GM13977 (cell line): ENCODE data around the gene SCN2A.
"Not testable (repeated sequence)": the region's sequence is repeated elsewhere in the genome, so short reads cannot be mapped to it uniquely, and the experiment has no call there.

Experiments
- DNase-seq: peaks from one replicate; pipeline ENCODE4 v3.0.0; 2012; ENCODE audit warnings: low spot score
- in situ Hi-C: fragments of 300-500 bp; cut with MboI; formaldehyde crosslinking; loops from one replicate; pipeline ENCODE4 v1.12.0; 2022; ENCODE audit warnings: low sequenced_read_pairs, low pct_unique_long_range_greater_than_20kb, mixed read lengths, inconsistent platforms; ENCODE audit not compliant: unreplicated experiment
- TF ChIP-seq, protein P1 (sequence below): IDR thresholded peaks from 2 replicates; pipeline ENCODE4 v1.5.1; 2012; ENCODE audit warnings: mild to moderate bottlenecking, control low read depth; ENCODE audit not compliant: insufficient read depth; ENCODE audit errors: extremely low read depth, missing control alignments

The SCN2A gene

DNA sequence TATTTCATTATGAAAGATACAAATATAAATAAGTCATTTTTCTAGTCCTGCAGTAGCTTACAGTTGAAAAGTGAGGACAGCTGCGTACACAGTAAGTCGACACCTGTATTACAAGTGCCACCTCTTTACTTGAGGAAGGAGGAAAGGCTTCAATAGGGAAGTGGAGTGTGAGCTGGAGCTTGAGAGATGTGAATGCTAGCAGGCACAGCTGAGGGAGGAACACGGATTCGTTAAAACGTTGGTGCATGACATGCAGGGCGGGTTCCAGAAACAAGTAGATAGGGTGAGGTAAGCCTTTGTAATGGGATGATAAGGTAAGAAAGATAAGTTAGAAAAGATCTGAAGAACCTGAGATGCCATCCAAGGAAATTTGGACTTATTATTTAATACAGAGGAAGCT is 132.1 kb downstream of the SCN2A start:
- in situ Hi-C loops, result no loop called here
- DNase-seq, result no peak
- TF ChIP-seq, protein P1, sequence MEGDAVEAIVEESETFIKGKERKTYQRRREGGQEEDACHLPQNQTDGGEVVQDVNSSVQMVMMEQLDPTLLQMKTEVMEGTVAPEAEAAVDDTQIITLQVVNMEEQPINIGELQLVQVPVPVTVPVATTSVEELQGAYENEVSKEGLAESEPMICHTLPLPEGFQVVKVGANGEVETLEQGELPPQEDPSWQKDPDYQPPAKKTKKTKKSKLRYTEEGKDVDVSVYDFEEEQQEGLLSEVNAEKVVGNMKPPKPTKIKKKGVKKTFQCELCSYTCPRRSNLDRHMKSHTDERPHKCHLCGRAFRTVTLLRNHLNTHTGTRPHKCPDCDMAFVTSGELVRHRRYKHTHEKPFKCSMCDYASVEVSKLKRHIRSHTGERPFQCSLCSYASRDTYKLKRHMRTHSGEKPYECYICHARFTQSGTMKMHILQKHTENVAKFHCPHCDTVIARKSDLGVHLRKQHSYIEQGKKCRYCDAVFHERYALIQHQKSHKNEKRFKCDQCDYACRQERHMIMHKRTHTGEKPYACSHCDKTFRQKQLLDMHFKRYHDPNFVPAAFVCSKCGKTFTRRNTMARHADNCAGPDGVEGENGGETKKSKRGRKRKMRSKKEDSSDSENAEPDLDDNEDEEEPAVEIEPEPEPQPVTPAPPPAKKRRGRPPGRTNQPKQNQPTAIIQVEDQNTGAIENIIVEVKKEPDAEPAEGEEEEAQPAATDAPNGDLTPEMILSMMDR, result no peak

DNA sequence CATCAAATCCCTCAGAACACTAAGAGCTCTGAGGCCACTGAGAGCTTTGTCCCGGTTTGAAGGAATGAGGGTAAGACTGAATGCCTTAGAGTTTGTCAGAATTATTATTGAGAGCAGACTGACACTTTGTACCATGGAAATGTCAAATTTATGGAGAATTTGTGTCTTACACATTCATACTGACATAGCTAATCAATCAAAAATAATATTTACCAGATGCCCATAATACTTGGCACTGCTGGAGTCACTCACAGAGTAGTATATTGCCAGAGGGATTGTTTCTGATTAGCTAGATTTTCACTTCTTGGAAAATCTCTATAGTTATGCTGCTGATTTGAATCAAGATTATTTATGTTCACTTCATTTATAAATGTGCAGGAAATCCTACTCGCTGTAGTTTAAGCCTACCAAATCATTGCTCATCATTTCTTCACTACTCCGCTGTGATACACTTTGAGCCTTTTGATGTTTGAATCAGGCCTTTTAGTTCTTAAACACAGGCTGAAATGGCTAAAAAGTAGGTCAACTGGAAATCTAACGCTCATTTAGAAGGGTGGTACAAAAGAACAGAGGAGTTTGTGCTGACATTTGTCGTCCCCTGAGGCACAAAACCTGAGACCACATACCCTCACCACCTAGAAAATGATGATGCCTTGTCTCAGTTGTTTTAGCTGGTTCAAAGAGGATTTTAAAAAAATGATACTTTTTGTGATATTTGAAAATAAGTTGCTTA is 134.2 kb downstream of the SCN2A start:
- DNase-seq, result no peak
- in situ Hi-C loops, result no loop called here
- TF ChIP-seq, protein P1, result no peak

GRCh38 chr2:165376571-165376975 is 137.4 kb downstream of the SCN2A start:
- no peak for DNase-seq
- TF ChIP-seq, protein P1, result no peak
- in situ Hi-C loops, result no loop called here

- TF ChIP-seq, protein P1, result no peak
- no peak for DNase-seq
- in situ Hi-C loops, result no loop called here
Measured at GRCh38 chr2:165382362-165382761, 143.1 kb downstream of the SCN2A start.

DNA sequence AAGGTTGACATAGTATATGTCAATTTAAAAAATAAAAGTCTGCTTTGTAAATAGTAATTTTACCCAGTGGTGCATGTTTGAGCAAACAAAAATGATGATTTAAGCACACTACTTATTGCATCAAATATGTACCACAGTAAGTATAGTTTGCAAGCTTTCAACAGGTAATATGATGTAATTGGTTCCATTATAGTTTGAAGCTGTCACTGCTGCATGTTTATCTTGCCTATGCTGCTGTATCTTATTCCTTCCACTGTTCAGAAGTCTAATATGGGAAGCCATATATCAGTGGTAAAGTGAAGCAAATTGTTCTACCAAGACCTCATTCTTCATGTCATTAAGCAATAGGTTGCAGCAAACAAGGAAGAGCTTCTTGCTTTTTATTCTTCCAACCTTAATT is 151.7 kb downstream of the SCN2A start:
- in situ Hi-C loops, result no loop called here
- TF ChIP-seq, protein P1, result no peak
- no peak for DNase-seq

DNA sequence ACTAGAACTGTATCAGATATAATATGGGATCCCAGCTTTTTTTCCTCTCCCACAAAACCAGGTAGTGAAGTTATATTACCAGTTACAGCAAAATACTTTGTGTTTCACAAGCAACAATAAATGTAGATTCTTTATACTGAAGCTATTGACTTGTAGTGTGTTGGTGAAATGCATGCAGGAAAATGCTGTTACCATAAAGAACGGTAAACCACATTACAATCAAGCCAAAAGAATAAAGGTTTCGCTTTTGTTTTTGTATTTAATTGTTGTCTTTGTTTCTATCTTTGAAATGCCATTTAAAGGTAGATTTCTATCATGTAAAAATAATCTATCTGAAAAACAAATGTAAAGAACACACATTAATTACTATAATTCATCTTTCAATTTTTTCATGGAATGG is 152.6 kb downstream of the SCN2A start:
- TF ChIP-seq, protein P1, result no peak
- in situ Hi-C loops, result no loop called here
- no peak for DNase-seq

DNA sequence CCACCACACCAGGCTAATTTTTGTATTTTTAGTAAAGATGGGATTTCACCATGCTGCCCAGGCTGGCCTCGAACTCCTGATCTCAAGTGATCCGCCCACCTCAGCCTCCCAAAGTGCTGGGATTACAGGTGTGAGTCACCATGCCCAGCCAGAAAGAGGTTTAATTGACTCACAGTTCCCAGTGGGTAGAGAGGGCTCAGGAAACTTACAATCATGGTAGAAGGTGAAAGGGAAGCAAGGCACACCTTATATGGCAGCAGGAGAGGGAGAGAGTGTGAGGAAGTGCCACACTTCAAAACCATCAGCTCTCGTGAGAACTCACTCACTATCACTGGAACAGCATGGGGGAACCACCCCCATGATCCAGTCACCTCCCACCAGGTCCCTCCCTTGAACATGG is 159.4 kb downstream of the SCN2A start:
- in situ Hi-C loops, DNase-seq: not testable (repeated sequence)
